ENCODE data around the gene HDAC4.

GRCh38 chr2:239394346-239394945 is 6.4 kb downstream of the HDAC4 start:
- TF ChIP-seq YY1 (IDR thresholded peaks at IDR 0.05; ENCODE audit: insufficient read depth, insufficient read length) (no peak), SUZ12 (IDR thresholded peaks at IDR 0.05; ENCODE audit: extremely low read depth, insufficient read depth, insufficient read length) (no peak), ZNF274 (IDR thresholded peaks at IDR 0.05; ENCODE audit: low read depth, low read length) (no peak)
